Transverse colon (tissue), 4 donors: Measurements from ENCODE around the gene CYP2A7.
"Not testable (repeated sequence)": the region's sequence is repeated elsewhere in the genome, so short reads cannot be mapped to it uniquely, and the experiment has no call there.

Source experiments
- CTCF ChIP-seq, 5 experiments: fragments of 200-600 bp in 3 of 5; fragments of 450-650 bp in 2 of 5; sonication (generic) in 3 of 5; IDR thresholded peaks; 1 replicate in 2 of 5; 2 replicates in 3 of 5; pipeline ENCODE4 v1.5.1; 2016 to 2017; ENCODE audit warnings: antibody characterized with exemption in 5 of 5, inconsistent platforms in 3 of 5, mild to moderate bottlenecking in 2 of 5, moderate library complexity in 1 of 5
- EP300 ChIP-seq: sonication (generic); formaldehyde crosslinking; IDR thresholded peaks from one replicate; pipeline ENCODE4 v1.6.1; 2017; ENCODE audit warnings: antibody characterized with exemption, low read depth
- POLR2A ChIP-seq: fragments of 450-650 bp; IDR thresholded peaks from one replicate; pipeline ENCODE4 v1.6.1; 2016; ENCODE audit warnings: antibody characterized with exemption, mild to moderate bottlenecking, moderate library complexity
- POLR2AphosphoS5 ChIP-seq, 3 donors: sonication (generic); formaldehyde crosslinking; IDR thresholded peaks; one replicate each; pipeline ENCODE4 v1.6.1; 2016; ENCODE audit warnings: antibody characterized with exemption in 3 of 3

- TF ChIP-seq CTCF (IDR thresholded peaks at IDR 0.05); POLR2A; EP300; POLR2AphosphoS5 (IDR thresholded peaks at IDR 0.05): not testable (repeated sequence)
Measured at GRCh38 chr19:40901975-40902750, 20.1 kb upstream of the CYP2A7 start.
